IMR-90 (cell line): ENCODE data around the gene BZW2. TPM values are rescaled to one million over a fixed set of nuclear protein-coding genes. Genes with fewer than 3 reads are reported as not detected.
A peak's percentile ranks its signal among the peaks of the same experiment; 100 is the strongest.

Experiments used
- ATAC-seq: fragments of 200-7000 bp; cut with Tn5 transposase; 2 replicates; pipeline ENCODE4 v1.9.1; 2020; ENCODE audit warnings: low read depth, mild to moderate bottlenecking, moderate library complexity
- BruUV-seq: library from RNA; stranded (reverse); fragments of 400-500 nt; replicated peaks from 2 replicates; lab custom pipeline; 2021; lab: Mats Ljungman, UMichigan
- CTCF ChIA-PET: fragments of 300-600 bp; formaldehyde crosslinking; extraction: SDS; loops from one replicate; lab custom pipeline; 2021; ENCODE audit warnings: antibody characterized with exemption; lab: Yijun Ruan, JAX
- POLR2A ChIA-PET: fragments of 300-600 bp; sonication (Branson Sonifier 250); formaldehyde crosslinking; loops from one replicate; lab custom pipeline; 2022; ENCODE audit warnings: antibody characterized with exemption; ENCODE audit not compliant: unreplicated experiment; lab: Charles Lee
- DNase-seq: peaks from one replicate; pipeline ENCODE4 v3.0.0; 2013
- H2AFZ ChIP-seq: replicated peaks from 2 replicates; pipeline ENCODE3; 2013; ENCODE audit warnings: low read length, mild to moderate bottlenecking; ENCODE audit not compliant: poor library complexity
- H2AK5ac ChIP-seq: 2 replicates; pipeline ENCODE4 v1.6.1; 2013; ENCODE audit warnings: low read depth, low read length, inconsistent platforms
- H2AK9ac ChIP-seq: replicated peaks from 2 replicates; pipeline ENCODE3; 2013; ENCODE audit warnings: mild to moderate bottlenecking, low read depth, low read length, moderate library complexity; ENCODE audit not compliant: poor library complexity
- H2BK120ac ChIP-seq: 2 replicates; pipeline ENCODE4 v1.6.1; 2013; ENCODE audit warnings: low read depth, low read length, inconsistent platforms
- H2BK15ac ChIP-seq: 3 replicates; pipeline ENCODE4 v1.6.1; 2013; ENCODE audit warnings: low read depth, low read length, inconsistent platforms
- H2BK20ac ChIP-seq: 2 replicates; pipeline ENCODE4 v1.6.1; 2013; ENCODE audit warnings: low read depth, mild to moderate bottlenecking, inconsistent platforms, low read length, moderate library complexity
- H2BK5ac ChIP-seq: 2 replicates; pipeline ENCODE4 v1.6.1; 2013; ENCODE audit warnings: mild to moderate bottlenecking, low read depth, low read length, inconsistent platforms; ENCODE audit not compliant: poor library complexity, severe bottlenecking
- H3K14ac ChIP-seq: replicated peaks from 2 replicates; pipeline ENCODE4 v1.6.1; 2013; ENCODE audit warnings: low read depth, low read length, inconsistent platforms
- H3K18ac ChIP-seq: 2 replicates; pipeline ENCODE4 v1.6.1; 2013; ENCODE audit warnings: low read depth, low read length, control low read depth
- H3K23ac ChIP-seq: 2 replicates; pipeline ENCODE4 v1.6.1; 2013; ENCODE audit warnings: low read depth, low read length, inconsistent platforms
- H3K27ac ChIP-seq: 2 replicates; pipeline ENCODE4 v1.5.1; 2013; ENCODE audit warnings: mild to moderate bottlenecking, control low read depth, low read length; ENCODE audit not compliant: insufficient read depth
- H3K27me3 ChIP-seq: 2 replicates; pipeline ENCODE4 v1.6.1; 2013; ENCODE audit warnings: low read length; ENCODE audit not compliant: control insufficient read depth, insufficient read depth
- H3K36me3 ChIP-seq: 2 replicates; pipeline ENCODE4 v1.6.1; 2013; ENCODE audit warnings: low read length, mixed read lengths; ENCODE audit not compliant: control insufficient read depth, insufficient read depth
- H3K4ac ChIP-seq: 2 replicates; pipeline ENCODE4 v1.6.1; 2013; ENCODE audit warnings: low read depth, low read length, inconsistent platforms
- H3K4me1 ChIP-seq: 2 replicates; pipeline ENCODE4 v1.6.1; 2013; ENCODE audit warnings: low read length, mixed read lengths; ENCODE audit not compliant: control insufficient read depth, insufficient read depth
- H3K4me2 ChIP-seq: 2 replicates; pipeline ENCODE4 v1.6.1; 2013; ENCODE audit warnings: low read depth, mild to moderate bottlenecking, control low read depth, low read length, moderate library complexity
- H3K4me3 ChIP-seq: 2 replicates; pipeline ENCODE4 v1.5.1; 2013; ENCODE audit warnings: low read depth, mild to moderate bottlenecking, control low read depth, low read length, moderate library complexity; ENCODE audit not compliant: insufficient read depth
- H3K56ac ChIP-seq: 2 replicates; pipeline ENCODE4 v1.6.1; 2013; ENCODE audit warnings: low read length, inconsistent platforms; ENCODE audit not compliant: insufficient read depth; ENCODE audit errors: extremely low read depth
- H3K79me1 ChIP-seq, 2 experiments: 2 replicates each; pipeline ENCODE4 v1.6.1; 2013; ENCODE audit warnings: low read length in 2 of 2, inconsistent platforms in 1 of 2, low read depth in 1 of 2
- H3K9ac ChIP-seq: 2 replicates; pipeline ENCODE4 v1.6.1; 2013; ENCODE audit warnings: low read depth, low read length, control low read depth
- H3K9me1 ChIP-seq: 2 replicates; pipeline ENCODE4 v1.6.1; 2013; ENCODE audit warnings: low read length, inconsistent platforms; ENCODE audit not compliant: insufficient read depth
- H3K9me3 ChIP-seq: 2 replicates; pipeline ENCODE4 v1.6.1; 2013; ENCODE audit warnings: low read length; ENCODE audit not compliant: control insufficient read depth, insufficient read depth
- H4K20me1 ChIP-seq: 2 replicates; pipeline ENCODE4 v1.6.1; 2013; ENCODE audit warnings: low read length, inconsistent platforms; ENCODE audit not compliant: insufficient read depth
- H4K5ac ChIP-seq: 2 replicates; pipeline ENCODE4 v1.6.1; 2013; ENCODE audit warnings: mild to moderate bottlenecking, low read depth, low read length, control low read depth
- H4K8ac ChIP-seq, 2 experiments: 2 replicates each; pipeline ENCODE4 v1.6.1; 2013; ENCODE audit warnings: low read depth in 2 of 2, low read length in 2 of 2, control low read depth in 1 of 2, inconsistent platforms in 1 of 2
- H4K91ac ChIP-seq: 2 replicates; pipeline ENCODE4 v1.6.1; 2013; ENCODE audit warnings: low read depth, low read length, inconsistent platforms; ENCODE audit not compliant: insufficient read depth
- CEBPB ChIP-seq: IDR thresholded peaks from 2 replicates; pipeline ENCODE4 v1.6.1; 2012; ENCODE audit warnings: low read depth, low read length, improper control_type of control experiment
- MXI1 ChIP-seq: IDR thresholded peaks from 2 replicates; pipeline ENCODE4 v1.6.1; 2012; ENCODE audit warnings: low read depth, mild to moderate bottlenecking, low read length, moderate library complexity, borderline replicate concordance
- WGBS, 2 experiments: methylation state at CpG; one replicate each; pipeline versions ENCODE4 v1.1.5 to v1.1.7; 2013; ENCODE audit warnings: missing lambda C conversion rate in 2 of 2; ENCODE audit not compliant: insufficient read length in 1 of 2; ENCODE audit errors: extremely low coverage in 2 of 2; 5-methylcytosine and 5-hydroxymethylcytosine counted together
- dilution Hi-C: fragments of 300-500 bp; cut with HindIII; formaldehyde crosslinking; loops from one replicate; pipeline ENCODE4 v1.14.3; 2018; ENCODE audit warnings: low sequenced_read_pairs; ENCODE audit not compliant: unreplicated experiment
- in situ Hi-C: fragments of 300-500 bp; cut with MboI; formaldehyde crosslinking; loops from 3 replicates; pipeline ENCODE4 v1.14.3; 2019; ENCODE audit warnings: low sequenced_read_pairs, inconsistent platforms, mixed read lengths
- intact Hi-C: fragments of 100-400 bp; cut with micrococcal nuclease; formaldehyde crosslinking; loops from 2 replicates; pipeline ENCODE4 v1.10.0; 2022
- polyA plus RNA-seq, 3 experiments: library from polyadenylated mRNA; depleted of rRNA; stranded (reverse); fragments of >200 nt; gene quantifications; 2 replicates each; pipeline ENCODE4 v1.2.3, GENCODE V29; 2012; ENCODE audit warnings: low replicate concordance in 1 of 3
- total RNA-seq: library from RNA; depleted of rRNA; stranded (reverse); fragments of >200 nt; gene quantifications from 2 replicates; pipeline ENCODE4 v1.2.3, GENCODE V29; 2012

Gene BZW2
- total and polyA plus RNA-seq, 2 of the 4 experiments (the other 2 are of a cell fraction): 58.1 to 92.9 TPM

- ATAC-seq: peak; percentile 3
- Histone ChIP-seq H4K8ac (peak overlapping the region; percentile 31 to 44; a peak in 2 of 4 replicates), H2BK15ac (no peak overlapping the region), H3K56ac (peak overlapping the region; percentile 68; the same call in 1 of the 2 replicates), H3K36me3 (no peaks in the 10 kb centered on the region), H4K91ac (peak overlapping the region; percentile 35; the same call in 1 of the 2 replicates), H3K4ac (peak overlapping the region; percentile 64; the same call in 1 of the 2 replicates), H3K9me1 (0 out of 2 replicates have a peak, but pooled peaks cover 9% of the 10 kb centered on the region), H3K23ac (peak overlapping the region; percentile 82), H3K18ac (peak overlapping the region; percentile 10; the same call in 1 of the 2 replicates), H3K9ac (peak overlapping the region; percentile 67), H3K4me3 (peak overlapping the region; percentile 74), H4K5ac (no peak overlapping the region), H3K4me1 (peaks cover 6% of the 10 kb centered on the region), H4K20me1 (peaks cover 14% of the 10 kb centered on the region; the same call in 1 of the 2 replicates), H2BK120ac (no peak overlapping the region; the same call in 1 of the 2 replicates), H2BK20ac (no peak overlapping the region), H3K27me3 (no peaks in the 10 kb centered on the region), H3K14ac (peak overlapping the region; percentile 60), H3K4me2 (peak overlapping the region; percentile 88), H2AK9ac (peak overlapping the region; percentile 91), H3K9me3 (no peaks in the 10 kb centered on the region), H2AK5ac (peak overlapping the region; percentile 73; the same call in 1 of the 2 replicates), H2AFZ (peak overlapping the region; percentile 98), H3K79me1 (peaks cover 19 to 62% of the 10 kb centered on the region in 2 experiments), H2BK5ac (peak overlapping the region; percentile 42), H3K27ac (peak overlapping the region; percentile 93)
- intact Hi-C loops: loop anchor here (1.0 to 5.0 kb wide), 3 partner anchors 12 to 271 kb away; partner anchors contain the start of gene AGR2
- no TSS peak for BruUV-seq
- ChIA-PET POLR2A (no interaction called here), CTCF (no interaction called here)
- TF ChIP-seq CEBPB: no peak
- peak; percentile 13; the same call in 1 of the 2 replicates for TF ChIP-seq MXI1
- no CpG with 5 or more reads among the region's 29 CpGs for WGBS, 2 experiments
- in situ Hi-C loops: no loop called here
- dilution Hi-C loops: no loop called here
- no peak for DNase-seq
Measured at GRCh38 chr7:16646472-16647072, 591 bp downstream of the BZW2 start.
